ENCODE measurements around the gene ZSCAN16. TPM values are rescaled to one million over a fixed set of nuclear protein-coding genes. Genes with fewer than 3 reads are reported as not detected.

ZSCAN16 gene
- total RNA-seq, 2 donors from 2014 or later = 7.1 to 8.6 TPM

GRCh38 chr6:28160233-28160632, 35.8 kb downstream of the ZSCAN16 start:
- DNase-seq = no peak
- intact Hi-C loops (cut with DNase I, micrococcal nuclease) = no loop called here
- no peak for ATAC-seq

GRCh38 chr6:28161410-28162079, 37.1 kb downstream of the ZSCAN16 start:
- intact Hi-C loops (cut with DNase I, micrococcal nuclease) = no loop called here
- peak; percentile 100 for ATAC-seq
- DNase-seq = peak; percentile 57 to 84

- DNase-seq = no peak
- ATAC-seq = no peak
Measured at GRCh38 chr6:28165563-28165962, 41.2 kb downstream of the ZSCAN16 start.

GRCh38 chr6:28167068-28167467, 42.7 kb downstream of the ZSCAN16 start:
- ATAC-seq = no peak
- intact Hi-C loops (cut with DNase I, micrococcal nuclease) = no loop called here
- no peak for DNase-seq

More at GRCh38 chr6:28165563-28165962, 41.2 kb downstream of the ZSCAN16 start:
- intact Hi-C loops (cut with DNase I, micrococcal nuclease) = no loop called here

GRCh38 chr6:28167926-28168325, 43.5 kb downstream of the ZSCAN16 start:
- intact Hi-C loops (cut with DNase I, micrococcal nuclease) = no loop called here
- no peak for DNase-seq
- ATAC-seq = no peak

- ATAC-seq = no peak
- intact Hi-C loops (cut with DNase I, micrococcal nuclease) = no loop called here
- DNase-seq = no peak
Measured at GRCh38 chr6:28171271-28171670, 46.9 kb downstream of the ZSCAN16 start.

- no peak for ATAC-seq
- intact Hi-C loops (cut with DNase I, micrococcal nuclease) = no loop called here
- DNase-seq = no peak
Measured at GRCh38 chr6:28172006-28172405, 47.6 kb downstream of the ZSCAN16 start.

- intact Hi-C loops (cut with DNase I, micrococcal nuclease) = no loop called here
- ATAC-seq (no peak), DNase-seq (no peak)
Measured at GRCh38 chr6:28176373-28176772, 52.0 kb downstream of the ZSCAN16 start.

Other genes with a start within 250 kb of the ZSCAN16 start
- not detected for gene OR2B2, start 212.2 kb upstream of the ZSCAN16 start, total RNA-seq
- gene OR2B6, start 167.4 kb upstream of the ZSCAN16 start, total RNA-seq = not detected
- gene ZNF165, start 44.0 kb upstream of the ZSCAN16 start, total RNA-seq = 1 to 10 TPM; 4.6 to 5.8 TPM
- gene ZKSCAN8, start 17.3 kb downstream of the ZSCAN16 start, total RNA-seq = 10 to 100 TPM; 10.7 to 13.4 TPM
- gene ZSCAN9, start 100.7 kb downstream of the ZSCAN16 start, total RNA-seq = 10 to 100 TPM; 10.4 to 12.8 TPM
- gene ZKSCAN4, start 127.7 kb downstream of the ZSCAN16 start, total RNA-seq = 1 to 10 TPM; 4.8 to 6.0 TPM
- gene NKAPL, start 134.7 kb downstream of the ZSCAN16 start, total RNA-seq = under 1 TPM; 0.21 to 0.47 TPM
- 1 to 10 TPM; 3.8 to 7.9 TPM for gene ZSCAN26, start 142.5 kb downstream of the ZSCAN16 start, total RNA-seq
- gene PGBD1, start 157.0 kb downstream of the ZSCAN16 start, total RNA-seq = 1 to 10 TPM; 1.4 to 1.5 TPM
- gene ZSCAN31, start 211.5 kb downstream of the ZSCAN16 start, total RNA-seq = 10 to 100 TPM in 1 of 2 donors, 1 to 10 TPM in 1; 8.6 to 10.2 TPM
- gene ZKSCAN3, start 225.3 kb downstream of the ZSCAN16 start, total RNA-seq = 1 to 10 TPM; 3.2 to 6.2 TPM

Measured in left colon (tissue), 2 donors.